Ovary (tissue), 9 donors: ENCODE results near the gene SYNPO. TPM values are rescaled to one million over a fixed set of nuclear protein-coding genes. Genes with fewer than 3 reads are reported as not detected.

Experiments used
- DNase-seq, 5 donors: peaks; one replicate each; pipeline ENCODE4 v3.0.0-alpha.2; 2019 to 2020
- H3K27ac ChIP-seq, 2 donors: fragments of 200-600 bp; one replicate each; pipeline versions ENCODE4 v1.5.1 to v1.8.0; 2019 to 2022
- H3K27me3 ChIP-seq: fragments of 200-600 bp; one replicate; pipeline ENCODE4 v1.8.0; 2022
- H3K36me3 ChIP-seq: fragments of 200-600 bp; sonication (generic); one replicate; pipeline ENCODE4 v1.5.1; 2019
- H3K4me1 ChIP-seq: one replicate; pipeline ENCODE4 v1.8.1; 2013; ENCODE audit warnings: mild to moderate bottlenecking, moderate library complexity; ENCODE audit not compliant: insufficient read depth
- H3K4me3 ChIP-seq: fragments of 200-600 bp; sonication (generic); one replicate; pipeline ENCODE4 v1.5.1; 2017
- H3K9me3 ChIP-seq, 2 donors: fragments of 200-600 bp in 1 of 2; sonication (generic) in 1 of 2; one replicate each; pipeline versions ENCODE4 v1.5.1 to v1.8.1; 2013 to 2019; ENCODE audit warnings: mild to moderate bottlenecking in 1 of 2, moderate library complexity in 1 of 2
- EP300 ChIP-seq: sonication (generic); formaldehyde crosslinking; IDR thresholded peaks from one replicate; pipeline ENCODE4 v1.6.1; 2017; ENCODE audit warnings: antibody characterized with exemption
- POLR2A ChIP-seq: fragments of 450-650 bp; IDR thresholded peaks from one replicate; pipeline ENCODE4 v1.6.1; 2017; ENCODE audit warnings: antibody characterized with exemption, mild to moderate bottlenecking, moderate library complexity
- WGBS, 3 donors: extraction: QIAGEN DNeasy Blood & Tissue Kit in 1 of 3; methylation state at CpG; one replicate each; pipeline versions ENCODE4 v1.1.5 to v1.1.7; 2013 to 2017; 5-methylcytosine and 5-hydroxymethylcytosine counted together
- intact Hi-C, 4 donors: fragments of 100-400 bp; cut with DNase I; formaldehyde crosslinking; loops; one replicate each; pipeline versions ENCODE4 v1.11.0 to v1.15.1; 2022 to 2023
- polyA plus RNA-seq, 2 donors: library from polyadenylated mRNA; stranded (reverse); fragments of 200-250 nt in 1 of 2; fragments of 350-450 nt in 1 of 2; fragmentation: Illumina TruSeq in 1 of 2; extraction: RNeasy Lipid Tissue Mini Kit (QIAGEN cat#74804) in 1 of 2; gene quantifications; one replicate each; pipeline ENCODE4 v1.2.3, GENCODE V29; 2013 to 2014
- total RNA-seq, 7 donors: library from RNA; depleted of rRNA in 2 of 7; stranded (reverse); fragments of >200 nt in 2 of 7; fragmentation: NEBNext Ultra II Directional in 3 of 7; extraction: Animal tissue kit (Norgen Biotek cat#: 25700) in 3 of 7; gene quantifications; one replicate each; pipeline versions ENCODE4 v1.1.0 to v1.2.4, GENCODE V29; 2016 to 2023
- TF ChIP-seq, protein P1 (sequence below), 3 donors: fragments of 450-650 bp in 2 of 3; fragments of 200-600 bp in 1 of 3; IDR thresholded peaks; one replicate each; pipeline versions ENCODE4 v1.5.1 to v1.8.0; 2016 to 2022; ENCODE audit warnings: antibody characterized with exemption in 3 of 3, mild to moderate bottlenecking in 1 of 3
- donor health status: DM: no; HTN: no; CAD: no; lungs with moderate emphysema.
- donor health status: DM: no; HTN: no; CAD: no.
- donor health status: Bipolar disorder and iron deficiency.
- donor health status: DM: yes; HTN: yes; CAD: no.
- donor health status: DM: no; HTN: no; CAD: no.
- donor health status: DM: yes; HTN: yes; CAD: no.

The SYNPO gene
- total and polyA plus RNA-seq, 9 donors, result 8.3 to 174 (median 70.2) TPM

DNA sequence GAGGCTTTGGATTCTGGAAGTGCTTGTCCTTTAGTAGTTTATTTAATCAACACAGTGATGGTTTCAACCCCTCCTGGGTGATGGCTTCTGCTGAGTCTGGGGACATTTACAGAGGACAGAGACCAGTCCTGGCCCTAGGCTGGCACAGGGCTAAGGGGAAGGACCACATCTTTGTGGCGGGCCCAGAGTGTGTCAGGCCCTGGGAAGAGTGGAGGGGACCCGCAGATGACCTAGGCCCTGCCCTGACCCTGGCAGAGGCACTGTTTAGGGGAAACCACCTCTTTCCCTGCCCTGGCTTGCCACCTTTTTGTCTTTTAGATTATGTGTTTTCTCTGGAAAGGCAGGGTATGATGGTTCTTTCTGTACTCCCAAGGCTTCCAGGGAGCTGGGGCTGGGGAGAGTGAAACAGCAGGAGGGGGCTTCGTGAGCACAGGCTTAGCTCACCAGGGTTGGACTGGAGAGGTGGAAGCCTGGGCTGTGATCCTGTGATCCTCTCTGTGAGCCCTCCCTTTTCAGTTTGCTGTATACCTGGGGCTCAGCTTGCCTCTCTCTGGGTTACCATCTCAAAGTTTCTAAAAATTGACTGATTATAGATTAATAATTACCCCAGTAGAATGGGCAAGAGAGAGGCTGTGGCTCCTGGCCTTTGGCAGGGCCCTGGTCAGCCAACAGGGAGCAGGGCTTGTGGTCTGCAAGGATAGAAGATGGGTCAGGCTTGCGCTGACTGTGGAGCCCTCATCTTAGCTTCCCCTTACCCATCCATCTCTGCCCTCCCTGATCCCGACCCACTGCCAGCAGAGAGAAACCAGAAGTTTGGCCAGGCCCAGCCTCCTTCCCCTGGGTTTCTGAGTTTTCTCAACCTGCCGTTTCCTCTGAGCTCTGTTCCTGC is 1.7 kb upstream of the SYNPO start:
- WGBS, 3 donors, result 70 to 74% (median 71%) methylated on average over 6 of the region's 6 CpGs
- H3K4me1 ChIP-seq, result peaks cover 44% of the 10 kb centered on the region
- intact Hi-C loops, result no loop called here
- H3K9me3 ChIP-seq, result no peaks in the 10 kb centered on the region
- H3K27me3 ChIP-seq, result no peaks in the 10 kb centered on the region
- no peaks in the 10 kb centered on the region for H3K36me3 ChIP-seq
- no peak overlapping the region for H3K4me3 ChIP-seq
- TF ChIP-seq, protein P1, sequence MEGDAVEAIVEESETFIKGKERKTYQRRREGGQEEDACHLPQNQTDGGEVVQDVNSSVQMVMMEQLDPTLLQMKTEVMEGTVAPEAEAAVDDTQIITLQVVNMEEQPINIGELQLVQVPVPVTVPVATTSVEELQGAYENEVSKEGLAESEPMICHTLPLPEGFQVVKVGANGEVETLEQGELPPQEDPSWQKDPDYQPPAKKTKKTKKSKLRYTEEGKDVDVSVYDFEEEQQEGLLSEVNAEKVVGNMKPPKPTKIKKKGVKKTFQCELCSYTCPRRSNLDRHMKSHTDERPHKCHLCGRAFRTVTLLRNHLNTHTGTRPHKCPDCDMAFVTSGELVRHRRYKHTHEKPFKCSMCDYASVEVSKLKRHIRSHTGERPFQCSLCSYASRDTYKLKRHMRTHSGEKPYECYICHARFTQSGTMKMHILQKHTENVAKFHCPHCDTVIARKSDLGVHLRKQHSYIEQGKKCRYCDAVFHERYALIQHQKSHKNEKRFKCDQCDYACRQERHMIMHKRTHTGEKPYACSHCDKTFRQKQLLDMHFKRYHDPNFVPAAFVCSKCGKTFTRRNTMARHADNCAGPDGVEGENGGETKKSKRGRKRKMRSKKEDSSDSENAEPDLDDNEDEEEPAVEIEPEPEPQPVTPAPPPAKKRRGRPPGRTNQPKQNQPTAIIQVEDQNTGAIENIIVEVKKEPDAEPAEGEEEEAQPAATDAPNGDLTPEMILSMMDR (IDR thresholded peaks at IDR 0.05), result no peak
- TF ChIP-seq EP300 (no peak), POLR2A (no peak)
- DNase-seq, result peak in 1 of 5 donors; percentile 38
- peak overlapping the region; percentile 48 to 93 for H3K27ac ChIP-seq

DNA sequence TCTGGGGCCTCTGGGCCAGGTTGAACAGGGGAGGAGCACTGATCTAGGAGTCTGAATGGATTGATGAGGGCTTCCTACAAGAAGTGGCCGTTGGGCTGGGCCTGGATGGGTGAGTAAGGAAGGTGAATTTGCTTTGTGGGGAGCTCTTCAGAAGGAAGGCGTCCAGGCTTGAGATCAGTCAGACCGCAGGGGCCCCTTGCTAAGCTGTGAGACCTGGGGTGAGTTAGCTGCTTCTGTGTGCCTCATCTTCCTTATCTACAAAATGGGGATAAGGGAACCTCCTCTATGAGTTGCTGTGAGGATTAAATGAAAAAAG is 1.1 kb upstream of the SYNPO start:
- Histone ChIP-seq H3K36me3 (no peaks in the 10 kb centered on the region), H3K4me3 (no peak overlapping the region)

DNA sequence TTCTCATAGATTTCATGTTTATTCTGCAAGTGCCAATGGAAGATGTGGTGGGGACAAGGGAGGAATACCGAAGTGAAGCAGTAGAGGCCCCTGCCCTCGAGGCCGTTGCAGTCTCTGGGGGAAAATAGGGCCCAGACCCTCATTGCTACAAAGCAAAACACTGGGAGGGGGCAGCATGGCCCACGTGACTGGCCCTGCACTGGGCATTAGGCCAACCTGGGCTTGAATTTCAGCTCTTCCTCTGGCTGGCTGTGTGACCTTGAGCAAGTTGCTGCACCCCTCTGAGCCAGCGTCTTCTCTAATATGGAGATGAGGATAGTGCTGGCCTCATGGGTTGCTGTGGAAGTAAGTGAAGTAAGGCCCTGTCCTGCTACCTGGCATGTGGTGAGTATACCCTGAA is 709 bp upstream of the SYNPO start:
- Histone ChIP-seq H3K36me3 (no peaks in the 10 kb centered on the region), H3K4me1 (peaks cover 51% of the 10 kb centered on the region), H3K4me3 (no peak overlapping the region), H3K27me3 (no peaks in the 10 kb centered on the region), H3K27ac (peak overlapping the region; percentile 48 to 93), H3K9me3 (no peaks in the 10 kb centered on the region)
- intact Hi-C loops, result no loop called here
- 14 to 25% (median 15%) methylated on average over 5 of the region's 5 CpGs for WGBS, 3 donors
- TF ChIP-seq EP300, result no peak
- TF ChIP-seq, protein P1 (IDR thresholded peaks at IDR 0.05), result no peak
- no peak for TF ChIP-seq POLR2A
- DNase-seq, result peak in 4 of 5 donors; percentile 48 to 76 (median 68)

More for the DNA sequence above, 1.1 kb upstream of the SYNPO start:
- intact Hi-C loops, result no loop called here
- Histone ChIP-seq H3K9me3 (no peaks in the 10 kb centered on the region), H3K4me1 (peaks cover 47% of the 10 kb centered on the region), H3K27me3 (no peaks in the 10 kb centered on the region), H3K27ac (peak overlapping the region; percentile 48 to 93)
- TF ChIP-seq EP300, result no peak
- TF ChIP-seq, protein P1 (IDR thresholded peaks at IDR 0.05), result no peak
- TF ChIP-seq POLR2A, result no peak
- DNase-seq, result no peak
- 76 to 77% (median 76%) methylated on average over 3 of the region's 3 CpGs for WGBS, 3 donors

DNA sequence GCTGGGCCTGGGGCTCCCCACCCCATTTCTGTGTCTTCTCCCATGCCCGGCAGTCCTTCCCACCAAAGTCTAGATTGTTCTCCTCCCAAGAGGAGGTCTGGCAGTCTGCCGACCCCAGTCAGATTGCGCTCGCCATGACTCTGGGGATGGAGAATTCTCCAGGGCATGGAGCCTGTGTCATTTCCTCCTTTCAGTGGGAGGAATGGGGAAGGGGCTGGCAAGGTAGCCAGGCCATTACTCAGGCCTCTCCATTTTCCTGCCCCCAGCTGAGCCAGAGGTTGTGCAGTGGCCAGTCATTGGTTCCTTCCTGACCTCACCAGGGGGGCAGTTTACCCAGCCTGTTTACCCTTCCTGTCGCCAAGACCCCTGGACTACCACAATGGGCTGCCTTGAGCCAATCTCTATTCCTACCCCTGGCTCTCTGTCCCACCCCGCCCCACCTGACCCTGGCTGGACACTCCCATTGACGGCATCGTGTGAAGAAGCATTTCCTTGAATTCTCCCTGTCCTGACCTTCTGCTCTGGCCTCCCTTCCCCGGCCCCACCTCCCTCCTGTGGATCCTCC is 628 bp downstream of the SYNPO start:
- WGBS, 3 donors, result 19 to 28% (median 20%) methylated on average over 7 to 9 of the region's 9 CpGs
- intact Hi-C loops, result no loop called here
- H3K27me3 ChIP-seq, result no peaks in the 10 kb centered on the region
- DNase-seq, result peak; percentile 72 to 78 (median 76)
- H3K36me3 ChIP-seq, result no peaks in the 10 kb centered on the region
- H3K9me3 ChIP-seq, result no peaks in the 10 kb centered on the region
- peak overlapping the region; percentile 85 to 93 for H3K27ac ChIP-seq
- H3K4me3 ChIP-seq, result no peak overlapping the region
- TF ChIP-seq, protein P1 (IDR thresholded peaks at IDR 0.05), result no peak
- TF ChIP-seq POLR2A, result peak; percentile 0
- H3K4me1 ChIP-seq, result peaks cover 58% of the 10 kb centered on the region
